ENCODE measurements around the gene ABCF1. TPM values are rescaled to one million over a fixed set of nuclear protein-coding genes. Genes with fewer than 3 reads are reported as not detected.
A peak's percentile ranks its signal among the peaks of the same experiment; 100 is the strongest.

ABCF1 gene
- total and polyA plus RNA-seq, 9 of the 15 experiments (the other 6 are each of a cell fraction or from before 2014, with no cell fraction given): 41.6 to 193 (median 102) TPM

GRCh38 chr6:30556066-30556905 is 15.0 kb upstream of the ABCF1 start, which contains the start of gene GNL1 (continued):
- TF ChIP-seq, protein P1, sequence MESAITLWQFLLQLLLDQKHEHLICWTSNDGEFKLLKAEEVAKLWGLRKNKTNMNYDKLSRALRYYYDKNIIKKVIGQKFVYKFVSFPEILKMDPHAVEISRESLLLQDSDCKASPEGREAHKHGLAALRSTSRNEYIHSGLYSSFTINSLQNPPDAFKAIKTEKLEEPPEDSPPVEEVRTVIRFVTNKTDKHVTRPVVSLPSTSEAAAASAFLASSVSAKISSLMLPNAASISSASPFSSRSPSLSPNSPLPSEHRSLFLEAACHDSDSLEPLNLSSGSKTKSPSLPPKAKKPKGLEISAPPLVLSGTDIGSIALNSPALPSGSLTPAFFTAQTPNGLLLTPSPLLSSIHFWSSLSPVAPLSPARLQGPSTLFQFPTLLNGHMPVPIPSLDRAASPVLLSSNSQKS (CRISPR knock-in tag; IDR thresholded peaks at IDR 0.05): no peak
- TF ChIP-seq, protein P2, sequence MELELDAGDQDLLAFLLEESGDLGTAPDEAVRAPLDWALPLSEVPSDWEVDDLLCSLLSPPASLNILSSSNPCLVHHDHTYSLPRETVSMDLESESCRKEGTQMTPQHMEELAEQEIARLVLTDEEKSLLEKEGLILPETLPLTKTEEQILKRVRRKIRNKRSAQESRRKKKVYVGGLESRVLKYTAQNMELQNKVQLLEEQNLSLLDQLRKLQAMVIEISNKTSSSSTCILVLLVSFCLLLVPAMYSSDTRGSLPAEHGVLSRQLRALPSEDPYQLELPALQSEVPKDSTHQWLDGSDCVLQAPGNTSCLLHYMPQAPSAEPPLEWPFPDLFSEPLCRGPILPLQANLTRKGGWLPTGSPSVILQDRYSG (tag; conservative IDR thresholded peaks at IDR 0.05; ENCODE audit: low read depth): no peak
- no peak for TF ChIP-seq RREB1 (CRISPR knock-in tag; IDR thresholded peaks at IDR 0.05)
- TF ChIP-seq, protein P3, sequence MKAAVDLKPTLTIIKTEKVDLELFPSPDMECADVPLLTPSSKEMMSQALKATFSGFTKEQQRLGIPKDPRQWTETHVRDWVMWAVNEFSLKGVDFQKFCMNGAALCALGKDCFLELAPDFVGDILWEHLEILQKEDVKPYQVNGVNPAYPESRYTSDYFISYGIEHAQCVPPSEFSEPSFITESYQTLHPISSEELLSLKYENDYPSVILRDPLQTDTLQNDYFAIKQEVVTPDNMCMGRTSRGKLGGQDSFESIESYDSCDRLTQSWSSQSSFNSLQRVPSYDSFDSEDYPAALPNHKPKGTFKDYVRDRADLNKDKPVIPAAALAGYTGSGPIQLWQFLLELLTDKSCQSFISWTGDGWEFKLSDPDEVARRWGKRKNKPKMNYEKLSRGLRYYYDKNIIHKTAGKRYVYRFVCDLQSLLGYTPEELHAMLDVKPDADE (conservative IDR thresholded peaks at IDR 0.05; ENCODE audit: control insufficient read depth, low read depth, low read length): no peak; the same call in 1 of the 2 replicates
- TF ChIP-seq THRB (CRISPR knock-in tag; conservative IDR thresholded peaks at IDR 0.05): no peak
- TF ChIP-seq MED1 (CRISPR knock-in tag; IDR thresholded peaks at IDR 0.05; ENCODE audit: borderline replicate concordance): no peak
- TF ChIP-seq HDAC2 (IDR thresholded peaks at IDR 0.05): peak; percentile 91
- no peak for TF ChIP-seq ZNF133 (CRISPR knock-in tag; IDR thresholded peaks at IDR 0.05)
- no peak for TF ChIP-seq CHD2 (IDR thresholded peaks at IDR 0.05; ENCODE audit: low read depth, low read length)

All from K562 (cell line).